Measurements from ENCODE around the gene MTHFSD.
A peak's percentile ranks its signal among the peaks of the same experiment; 100 is the strongest.

Gene MTHFSD

DNA sequence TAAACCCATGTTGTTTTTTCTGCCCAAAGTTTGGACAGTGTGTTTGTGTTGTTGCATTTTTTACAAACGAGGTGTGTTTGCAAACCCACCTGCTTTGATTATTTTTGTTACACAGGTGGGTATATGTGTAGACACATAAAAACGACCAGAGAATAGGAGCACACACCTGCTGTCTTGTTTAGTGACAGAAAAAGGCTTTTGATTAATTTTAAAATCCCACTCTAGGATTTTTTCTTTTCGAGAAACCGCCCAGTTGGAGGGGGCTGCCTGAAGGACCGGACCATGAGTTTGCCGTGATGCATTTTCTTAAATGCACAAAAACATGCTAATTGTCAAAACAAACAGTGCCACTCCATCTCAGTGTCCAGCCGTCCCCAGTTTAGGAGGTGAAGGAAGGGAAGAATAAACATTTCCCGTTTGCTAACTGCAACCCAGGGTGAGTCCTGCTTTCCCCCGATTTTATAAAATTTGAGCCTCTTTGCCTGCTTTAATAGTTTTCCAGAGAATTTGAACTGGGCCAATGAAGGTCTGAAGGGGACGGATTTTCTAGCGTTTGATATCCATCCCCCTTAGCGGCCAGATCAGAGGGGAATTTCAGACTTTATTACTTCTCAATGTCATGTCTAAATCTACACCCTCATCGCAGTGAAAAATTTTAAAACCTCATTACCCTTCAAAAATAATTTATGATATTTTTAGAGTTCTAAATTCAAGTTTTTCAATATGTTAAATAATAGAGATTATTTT lies 14.8 kb upstream of the MTHFSD start:
- no peak for DNase-seq

DNA sequence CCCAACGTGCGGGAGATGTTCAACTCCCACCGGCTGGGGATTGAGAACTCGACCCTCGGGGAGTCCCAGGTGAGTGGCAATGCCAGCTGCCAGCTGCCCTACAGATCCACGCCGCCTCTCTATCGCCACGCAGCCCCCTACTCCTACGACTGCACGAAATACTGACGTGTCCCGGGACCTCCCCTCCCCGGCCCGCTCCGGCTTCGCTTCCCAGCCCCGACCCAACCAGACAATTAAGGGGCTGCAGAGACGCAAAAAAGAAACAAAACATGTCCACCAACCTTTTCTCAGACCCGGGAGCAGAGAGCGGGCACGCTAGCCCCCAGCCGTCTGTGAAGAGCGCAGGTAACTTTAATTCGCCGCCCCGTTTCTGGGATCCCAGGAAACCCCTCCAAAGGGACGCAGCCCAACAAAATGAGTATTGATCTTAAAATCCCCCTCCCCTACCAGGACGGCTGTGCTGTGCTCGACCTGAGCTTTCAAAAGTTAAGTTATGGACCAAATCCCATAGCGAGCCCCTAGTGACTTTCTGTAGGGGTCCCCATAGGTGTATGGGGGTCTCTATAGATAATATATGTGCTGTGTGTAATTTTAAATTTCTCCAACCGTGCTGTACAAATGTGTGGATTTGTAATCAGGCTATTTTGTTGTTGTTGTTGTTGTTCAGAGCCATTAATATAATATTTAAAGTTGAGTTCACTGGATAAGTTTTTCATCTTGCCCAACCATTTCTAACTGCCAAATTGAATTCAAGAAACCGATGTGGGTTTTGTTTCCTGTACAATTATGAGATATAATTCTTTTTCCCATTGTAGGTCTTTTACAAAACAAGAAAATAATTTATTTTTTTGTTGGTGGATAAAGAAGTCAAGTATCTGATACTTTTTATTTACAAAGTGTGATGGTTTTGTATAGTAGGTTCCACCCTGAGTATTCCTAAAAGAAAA lies 13.9 kb upstream of the MTHFSD start:
- DNase-seq, result no peak

- DNase-seq, result no peak
Measured at GRCh38 chr16:86567701-86568581, 12.9 kb upstream of the MTHFSD start.

DNA sequence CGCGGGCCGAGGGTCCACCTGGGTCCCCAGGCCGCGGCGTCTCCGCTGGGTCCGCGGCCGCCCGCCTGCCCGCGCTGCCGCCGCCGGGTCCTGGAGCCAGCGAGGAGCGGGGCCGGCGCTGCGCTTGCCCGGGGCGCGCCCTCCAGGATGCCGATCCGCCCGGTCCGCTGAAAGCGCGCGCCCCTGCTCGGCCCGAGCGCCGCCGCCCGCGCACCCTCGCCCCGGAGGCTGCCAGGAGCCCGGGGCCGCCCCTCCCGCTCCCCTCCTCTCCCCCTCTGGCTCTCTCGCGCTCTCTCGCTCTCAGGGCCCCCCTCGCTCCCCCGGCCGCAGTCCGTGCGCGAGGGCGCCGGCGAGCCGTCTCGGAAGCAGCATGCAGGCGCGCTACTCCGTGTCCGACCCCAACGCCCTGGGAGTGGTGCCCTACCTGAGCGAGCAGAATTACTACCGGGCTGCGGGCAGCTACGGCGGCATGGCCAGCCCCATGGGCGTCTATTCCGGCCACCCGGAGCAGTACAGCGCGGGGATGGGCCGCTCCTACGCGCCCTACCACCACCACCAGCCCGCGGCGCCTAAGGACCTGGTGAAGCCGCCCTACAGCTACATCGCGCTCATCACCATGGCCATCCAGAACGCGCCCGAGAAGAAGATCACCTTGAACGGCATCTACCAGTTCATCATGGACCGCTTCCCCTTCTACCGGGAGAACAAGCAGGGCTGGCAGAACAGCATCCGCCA lies 12.1 kb upstream of the MTHFSD start:
- DNase-seq, result no peak

GRCh38 chr16:86566601-86566965 lies 11.5 kb upstream of the MTHFSD start, which contains the start of gene FOXC2:
TSS of gene FOXC2 (plus strand) at chr16:86566829. CDS start at chr16:86567336, 507 bp downstream.
- peak; percentile 30 to 43 for DNase-seq

- no peak for DNase-seq
Measured at GRCh38 chr16:86565644-86566511, 10.8 kb upstream of the MTHFSD start.

GRCh38 chr16:86565181-86565631 lies 10.2 kb upstream of the MTHFSD start:
- no peak for DNase-seq

GRCh38 chr16:86563469-86564345 lies 8.7 kb upstream of the MTHFSD start:
- DNase-seq, result peak; percentile 84

DNA sequence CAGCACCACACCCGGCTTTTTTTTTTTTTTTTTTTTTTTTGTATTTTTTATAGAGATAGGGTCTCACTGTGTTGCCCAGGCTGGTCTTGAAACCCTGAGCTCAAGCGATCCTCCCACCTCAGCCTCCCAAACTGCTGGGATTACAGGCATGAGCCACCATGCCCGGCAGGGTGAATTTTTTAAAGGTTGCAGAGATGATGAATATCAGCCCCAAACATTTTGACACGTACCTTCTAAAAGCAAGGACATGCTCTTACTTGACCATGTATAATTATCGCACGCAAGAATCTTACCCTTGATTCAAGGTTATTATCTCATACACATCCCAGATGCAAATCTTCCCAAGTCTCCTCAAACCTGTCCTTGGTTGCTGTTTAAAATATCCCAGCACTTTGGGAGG lies 7.3 kb upstream of the MTHFSD start:
- no peak for DNase-seq

DNA sequence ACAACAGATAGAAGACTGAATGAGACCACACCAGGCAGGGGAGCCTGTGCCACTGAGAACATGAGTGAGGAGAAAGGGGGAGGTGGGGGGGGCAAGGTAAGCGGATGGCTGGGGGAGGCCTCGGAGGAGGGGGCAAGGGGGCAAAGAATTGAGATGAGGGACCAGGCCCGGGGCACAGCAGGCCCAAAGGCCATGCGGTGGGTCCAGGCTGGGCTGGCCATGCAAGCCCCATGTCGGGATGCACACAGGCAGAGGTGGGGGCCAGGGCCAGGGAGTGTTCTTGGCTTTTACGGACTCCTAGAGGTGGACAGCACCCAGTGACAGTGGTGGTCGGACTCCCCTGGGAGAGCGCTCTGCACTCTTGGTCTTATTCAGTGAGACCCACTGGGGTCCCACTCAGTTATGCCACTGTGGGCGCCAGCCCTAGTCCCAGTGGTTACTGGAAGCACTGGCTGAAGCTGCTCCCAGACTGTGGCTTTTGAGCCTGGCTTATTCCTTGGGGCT lies 4.8 kb upstream of the MTHFSD start:
- no peak for DNase-seq

DNA sequence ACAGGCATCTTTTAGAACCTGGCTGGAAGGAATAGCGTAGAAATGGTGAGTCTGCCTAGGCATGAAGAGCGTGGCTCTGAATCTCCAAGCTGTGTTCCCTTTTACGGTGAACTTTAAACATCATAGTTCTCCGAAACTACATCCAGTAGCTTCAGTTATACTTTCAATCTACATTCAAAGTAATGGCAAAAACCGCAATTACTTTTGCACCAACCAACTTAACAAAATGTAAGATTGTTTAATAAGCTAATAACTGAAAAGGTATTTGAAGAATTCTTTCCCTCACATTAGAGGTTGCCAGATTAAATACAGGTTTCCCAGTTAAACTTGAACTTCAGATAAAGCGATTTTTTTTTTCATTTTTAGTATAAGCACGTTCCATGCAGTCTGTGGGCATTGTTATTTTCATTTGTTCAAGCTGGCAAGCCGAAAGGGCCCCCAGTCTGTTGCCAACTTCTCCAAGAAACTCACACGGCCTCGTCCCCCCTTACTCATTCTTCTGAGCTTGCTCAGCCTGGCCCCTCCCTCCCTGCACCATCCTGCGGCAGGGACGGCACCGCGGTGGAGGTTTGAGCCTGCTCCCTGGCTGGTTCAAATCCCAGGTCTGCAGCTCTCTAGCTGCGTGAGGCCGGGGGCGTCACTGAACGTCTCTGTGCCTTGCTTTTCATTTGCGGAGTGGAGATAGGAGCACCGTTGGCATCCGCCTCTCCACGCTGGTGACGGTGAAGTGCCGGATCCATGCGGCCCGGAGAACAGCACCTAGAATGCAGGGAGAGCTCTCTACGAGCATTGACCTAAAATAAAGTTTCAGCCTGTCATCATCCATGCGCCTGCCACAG lies 3.5 kb upstream of the MTHFSD start:
- no peak for DNase-seq

GRCh38 chr16:86557587-86557986 lies 2.6 kb upstream of the MTHFSD start:
- no peak for DNase-seq

GRCh38 chr16:86556576-86556975 lies 1.5 kb upstream of the MTHFSD start:
- DNase-seq, result no peak

GRCh38 chr16:86555704-86556075 lies 655 bp upstream of the MTHFSD start:
- DNase-seq, result no peak

- no peak for DNase-seq
Measured at GRCh38 chr16:86554599-86554916, 477 bp downstream of the MTHFSD start.

DNA sequence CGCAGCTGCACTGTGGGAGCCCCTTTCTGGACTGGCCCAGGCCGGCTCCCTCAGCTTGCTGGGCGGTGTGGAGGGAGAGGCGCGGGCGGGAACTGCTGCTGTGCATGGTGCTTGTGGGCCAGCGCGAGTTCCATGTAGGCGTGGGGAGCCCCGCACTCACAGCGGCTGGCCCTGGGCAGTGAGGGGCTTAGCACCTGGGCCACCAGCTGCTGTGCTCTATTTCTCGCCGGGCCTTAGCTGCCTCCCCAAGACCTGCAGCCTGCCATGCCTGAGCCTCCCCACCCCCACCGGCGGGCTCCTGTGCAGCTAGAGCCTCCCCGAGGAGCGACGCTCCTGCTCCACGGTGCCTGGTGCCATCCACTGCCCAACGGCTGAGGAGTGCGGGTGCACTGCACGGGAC lies 1.7 kb downstream of the MTHFSD start:
- no peak for DNase-seq

DNA sequence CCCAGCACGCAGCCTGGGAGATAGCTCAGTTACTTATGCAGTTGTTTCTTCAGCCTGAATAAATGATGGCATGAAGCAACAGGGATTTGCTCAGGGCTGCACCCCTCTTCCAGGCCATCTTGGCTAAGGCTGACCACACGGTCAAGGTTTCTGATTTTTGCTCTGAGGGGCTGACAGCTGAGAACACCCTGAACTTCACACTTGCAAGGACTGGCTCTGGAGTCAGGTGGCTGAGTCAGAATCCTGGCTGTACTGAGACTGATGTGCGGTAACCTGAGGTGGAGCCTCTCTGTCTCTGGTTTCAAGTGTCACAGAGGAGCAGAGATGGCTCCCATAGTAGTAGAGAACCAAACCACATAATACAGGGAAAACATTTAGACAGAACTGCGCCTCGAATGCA lies 4.8 kb downstream of the MTHFSD start:
- no peak for DNase-seq

- DNase-seq, result no peak
Measured at GRCh38 chr16:86549893-86550190, 5.2 kb downstream of the MTHFSD start.

Measured in activated CD4-positive, alpha-beta T cell treated with anti-CD3 and anti-CD28 coated beads for 4 hours (primary cell).